ENCODE results near the gene COA5. TPM values are rescaled to one million over a fixed set of nuclear protein-coding genes. Genes with fewer than 3 reads are reported as not detected.
"Not testable (repeated sequence)": the region's sequence is repeated elsewhere in the genome, so short reads cannot be mapped to it uniquely, and the experiment has no call there.

COA5 gene
- total RNA-seq, 1 donor, result 22.6 TPM

DNA sequence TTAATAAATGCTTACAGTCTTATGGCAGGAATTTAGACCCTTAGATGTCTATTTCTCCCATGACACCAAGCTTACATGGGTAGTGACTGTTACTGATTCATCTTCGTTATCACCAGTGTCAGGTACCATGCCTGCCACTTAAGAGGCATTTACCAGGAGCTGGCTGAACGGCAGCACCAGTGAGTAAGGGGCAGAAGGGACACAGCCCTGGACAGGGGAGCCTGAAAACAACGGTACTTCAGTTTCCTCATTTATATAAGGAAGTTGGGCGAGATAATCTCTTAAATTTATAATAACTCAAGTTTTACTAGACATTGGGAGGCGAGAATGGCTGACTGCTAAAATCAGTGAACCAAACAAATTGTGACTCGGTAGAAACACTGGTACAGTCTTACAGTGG is 1.2 kb downstream of the COA5 start:
- no peak for DNase-seq (ENCODE audit: low read depth)
- TF ChIP-seq, protein P1, sequence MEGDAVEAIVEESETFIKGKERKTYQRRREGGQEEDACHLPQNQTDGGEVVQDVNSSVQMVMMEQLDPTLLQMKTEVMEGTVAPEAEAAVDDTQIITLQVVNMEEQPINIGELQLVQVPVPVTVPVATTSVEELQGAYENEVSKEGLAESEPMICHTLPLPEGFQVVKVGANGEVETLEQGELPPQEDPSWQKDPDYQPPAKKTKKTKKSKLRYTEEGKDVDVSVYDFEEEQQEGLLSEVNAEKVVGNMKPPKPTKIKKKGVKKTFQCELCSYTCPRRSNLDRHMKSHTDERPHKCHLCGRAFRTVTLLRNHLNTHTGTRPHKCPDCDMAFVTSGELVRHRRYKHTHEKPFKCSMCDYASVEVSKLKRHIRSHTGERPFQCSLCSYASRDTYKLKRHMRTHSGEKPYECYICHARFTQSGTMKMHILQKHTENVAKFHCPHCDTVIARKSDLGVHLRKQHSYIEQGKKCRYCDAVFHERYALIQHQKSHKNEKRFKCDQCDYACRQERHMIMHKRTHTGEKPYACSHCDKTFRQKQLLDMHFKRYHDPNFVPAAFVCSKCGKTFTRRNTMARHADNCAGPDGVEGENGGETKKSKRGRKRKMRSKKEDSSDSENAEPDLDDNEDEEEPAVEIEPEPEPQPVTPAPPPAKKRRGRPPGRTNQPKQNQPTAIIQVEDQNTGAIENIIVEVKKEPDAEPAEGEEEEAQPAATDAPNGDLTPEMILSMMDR (IDR thresholded peaks at IDR 0.05; ENCODE audit: insufficient read depth, low read length), result no peak
- H3K4me3 ChIP-seq (ENCODE audit: low read depth, low read length), result peak overlapping the region; percentile 97

DNA sequence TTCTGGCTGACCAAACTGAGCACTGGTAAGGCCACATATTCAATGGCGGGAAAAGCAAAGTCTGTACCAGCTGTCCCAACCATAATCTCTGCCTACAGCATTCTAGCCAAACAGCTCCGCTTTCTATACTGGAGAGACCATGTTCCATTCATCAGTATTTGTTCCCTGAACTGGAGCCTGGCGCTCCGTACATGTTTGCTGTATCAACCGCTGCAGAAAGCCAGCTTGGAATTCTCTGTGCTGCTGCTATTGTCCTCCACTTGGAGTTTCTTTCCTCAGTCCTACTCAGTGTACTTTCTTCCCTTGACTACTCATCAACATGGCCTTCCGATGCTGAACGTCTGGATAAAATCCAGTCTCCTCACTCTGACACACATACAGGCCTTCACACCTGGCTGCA is 1.9 kb downstream of the COA5 start:
- TF ChIP-seq, protein P1 (IDR thresholded peaks at IDR 0.05; ENCODE audit: insufficient read depth, low read length), result no peak

DNA sequence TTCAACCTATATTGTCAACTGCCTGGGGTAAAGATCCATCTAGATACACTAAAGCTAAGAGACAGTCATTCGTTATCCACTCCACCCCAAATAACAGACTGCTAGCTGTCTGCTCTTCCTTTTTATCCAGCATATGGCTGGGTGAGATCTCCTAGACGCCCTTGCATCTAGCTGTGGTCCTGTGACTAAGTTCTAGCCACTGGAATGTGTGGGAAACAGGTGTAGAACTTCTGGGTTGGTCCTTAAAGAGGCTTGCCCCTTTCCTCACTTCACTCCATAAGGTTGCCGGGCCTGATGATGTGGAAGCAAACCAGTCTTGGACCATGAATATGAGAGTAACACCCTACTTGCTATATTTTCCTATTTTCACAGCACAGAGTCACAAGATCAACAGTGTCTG is 3.2 kb downstream of the COA5 start:
- H3K4me3 ChIP-seq (ENCODE audit: low read depth, low read length), result no peak overlapping the region
- DNase-seq (ENCODE audit: low read depth), result no peak
- TF ChIP-seq, protein P1 (IDR thresholded peaks at IDR 0.05; ENCODE audit: insufficient read depth, low read length), result no peak

More for the DNA sequence above, 1.9 kb downstream of the COA5 start:
- no peak for DNase-seq (ENCODE audit: low read depth)
- H3K4me3 ChIP-seq (ENCODE audit: low read depth, low read length), result peak overlapping the region; percentile 23

DNA sequence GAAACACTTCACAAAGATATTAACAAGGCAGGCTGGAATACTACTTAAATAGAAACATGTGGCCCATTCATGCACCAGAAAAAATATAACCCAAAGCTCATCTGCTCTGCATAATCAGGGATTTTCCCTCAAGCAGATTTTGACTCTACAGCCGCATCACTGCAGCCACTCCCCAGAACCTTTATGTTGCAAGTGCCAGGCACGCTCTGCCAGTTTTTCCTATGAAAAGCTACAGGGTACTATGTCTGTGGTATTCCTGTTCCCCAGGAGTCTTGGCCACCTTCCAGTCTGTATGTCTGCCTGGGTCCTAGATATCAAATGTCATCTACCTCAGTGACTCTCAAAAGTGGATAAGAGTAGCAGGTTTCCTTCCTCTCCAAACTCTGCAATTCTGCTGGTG is 3.8 kb downstream of the COA5 start:
- H3K4me3 ChIP-seq (ENCODE audit: low read depth, low read length), result no peak overlapping the region
- TF ChIP-seq, protein P1 (IDR thresholded peaks at IDR 0.05; ENCODE audit: insufficient read depth, low read length), result no peak
- no peak for DNase-seq (ENCODE audit: low read depth)

DNA sequence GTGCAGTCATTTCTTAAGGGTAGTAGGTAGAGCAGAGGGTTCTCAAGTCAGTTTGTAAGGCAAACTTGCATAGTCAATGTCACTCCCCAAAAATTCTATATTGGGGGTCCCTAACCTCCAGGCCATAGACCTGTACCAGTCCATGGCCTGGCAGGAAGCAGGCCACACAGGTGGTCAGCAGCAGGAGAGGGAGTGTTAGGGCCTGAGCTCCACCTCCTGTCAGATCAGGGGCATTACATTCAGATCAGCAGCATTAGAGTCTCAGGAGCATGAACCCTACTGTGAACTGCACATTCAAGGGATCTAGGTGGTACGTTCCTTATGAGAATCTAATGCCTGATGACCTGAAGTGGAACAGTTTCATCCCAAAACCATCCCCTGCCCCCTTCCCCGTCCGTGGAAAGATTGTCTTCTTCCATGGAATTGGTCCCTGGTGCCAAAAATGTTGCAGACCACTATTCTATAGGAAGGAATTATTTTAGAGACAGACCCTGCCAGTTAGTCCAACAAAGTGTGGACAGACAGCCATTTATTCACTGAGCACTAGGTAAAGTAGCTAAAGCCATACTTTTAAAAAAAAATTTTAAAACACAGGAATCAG is 6.7 kb downstream of the COA5 start:
- peak; percentile 38 for DNase-seq (ENCODE audit: low read depth)
- TF ChIP-seq, protein P1 (IDR thresholded peaks at IDR 0.05; ENCODE audit: insufficient read depth, low read length), result peak; percentile 60

DNA sequence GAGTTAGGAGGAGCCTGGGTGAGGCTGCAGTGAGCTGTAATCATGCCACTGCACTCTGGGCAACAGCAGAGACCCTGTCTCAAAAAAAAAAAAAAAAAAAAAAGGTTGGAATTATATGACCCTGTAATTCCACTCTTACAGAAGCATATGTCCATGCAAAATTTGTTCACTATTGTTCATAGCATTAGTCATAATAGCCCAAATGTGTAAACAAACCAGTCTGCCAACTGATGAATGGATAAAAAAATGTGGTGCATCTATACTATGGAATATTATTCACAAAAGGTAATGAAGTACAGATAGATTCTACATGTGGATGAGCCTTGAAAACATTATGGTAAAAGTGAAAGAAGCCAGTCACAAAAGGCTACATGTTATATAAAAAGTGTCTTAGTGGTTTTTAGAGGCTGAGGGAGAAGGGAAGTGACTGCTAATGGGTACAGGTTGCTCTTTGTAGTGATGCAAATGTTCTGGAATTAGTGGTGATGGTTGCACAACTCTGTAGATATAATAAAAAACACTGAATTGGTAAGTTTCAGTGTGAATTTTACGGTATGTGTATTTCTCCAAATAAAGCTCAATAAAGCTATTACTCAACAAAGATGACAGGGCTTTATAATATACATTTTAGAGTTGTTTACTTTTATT is 9.4 kb downstream of the COA5 start:
- H3K4me3 ChIP-seq (ENCODE audit: low read depth, low read length), result no peak overlapping the region
- TF ChIP-seq, protein P1 (IDR thresholded peaks at IDR 0.05; ENCODE audit: insufficient read depth, low read length), result no peak
- peak; percentile 55 for DNase-seq (ENCODE audit: low read depth)

More for the DNA sequence above, 6.7 kb downstream of the COA5 start:
- no peak overlapping the region for H3K4me3 ChIP-seq (ENCODE audit: low read depth, low read length)

DNA sequence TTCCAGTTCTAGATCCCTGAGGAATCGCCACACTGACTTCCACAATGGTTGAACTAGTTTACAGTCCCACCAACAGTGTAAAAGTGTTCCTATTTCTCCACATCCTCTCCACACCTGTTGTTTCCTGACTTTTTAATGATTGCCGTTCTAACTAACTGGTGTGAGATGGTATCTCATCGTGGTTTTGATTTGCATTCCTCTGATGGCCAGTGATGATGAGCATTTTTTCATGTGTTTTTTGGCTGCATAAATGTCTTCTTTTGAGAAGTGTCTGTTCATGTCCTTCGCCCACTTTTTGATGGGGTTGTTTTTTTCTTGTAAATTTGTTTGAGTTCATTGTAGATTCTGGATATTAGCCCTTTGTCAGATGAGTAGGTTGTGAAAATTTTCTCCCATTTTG is 13.6 kb downstream of the COA5 start:
- H3K4me3 ChIP-seq (ENCODE audit: low read depth, low read length); DNase-seq (ENCODE audit: low read depth): not testable (repeated sequence)
